Measurements from ENCODE around the gene POU2F2.
A peak's percentile ranks its signal among the peaks of the same experiment; 100 is the strongest.

Gene POU2F2

GRCh38 chr19:42154471-42155323 lies 22.5 kb upstream of the POU2F2 start:
- DNase-seq (ENCODE audit: low read depth in 2 of 2), result no peak

- no peak for DNase-seq (ENCODE audit: low read depth in 2 of 2)
These were observed 21.6 kb upstream of the POU2F2 start for GRCh38 chr19:42153672-42154433.

- no peak for DNase-seq (ENCODE audit: low read depth in 2 of 2)
These were observed 20.8 kb upstream of the POU2F2 start for GRCh38 chr19:42152910-42153671.

- DNase-seq (ENCODE audit: low read depth in 2 of 2), result no peak
These were observed 19.8 kb upstream of the POU2F2 start for GRCh38 chr19:42151782-42152684.

GRCh38 chr19:42150911-42151361 lies 18.7 kb upstream of the POU2F2 start:
- no peak for DNase-seq (ENCODE audit: low read depth in 2 of 2)

- no peak for DNase-seq (ENCODE audit: low read depth in 2 of 2)
These were observed 18.1 kb upstream of the POU2F2 start for GRCh38 chr19:42150364-42150763.

- DNase-seq (ENCODE audit: low read depth in 2 of 2), result no peak
These were observed 17.4 kb upstream of the POU2F2 start for GRCh38 chr19:42149447-42150202.

- no peak for DNase-seq (ENCODE audit: low read depth in 2 of 2)
These were observed 16.0 kb upstream of the POU2F2 start for GRCh38 chr19:42148266-42148665.

GRCh38 chr19:42143341-42144234 lies 11.3 kb upstream of the POU2F2 start:
- no peak for DNase-seq (ENCODE audit: low read depth in 2 of 2)

- DNase-seq (ENCODE audit: low read depth in 2 of 2), result no peak
These were observed 8.0 kb upstream of the POU2F2 start for GRCh38 chr19:42140125-42140754.

- no peak for DNase-seq (ENCODE audit: low read depth in 2 of 2)
These were observed 2.4 kb upstream of the POU2F2 start for GRCh38 chr19:42134535-42135070.

GRCh38 chr19:42132851-42133528 lies 744 bp upstream of the POU2F2 start:
- peak; percentile 61 to 67 for DNase-seq (ENCODE audit: low read depth in 2 of 2)

GRCh38 chr19:42131149-42132029 lies 857 bp downstream of the POU2F2 start:
- DNase-seq (ENCODE audit: low read depth in 2 of 2), result no peak

GRCh38 chr19:42130254-42130573 lies 2.0 kb downstream of the POU2F2 start:
- DNase-seq (ENCODE audit: low read depth in 2 of 2), result no peak

- DNase-seq (ENCODE audit: low read depth in 2 of 2), result no peak
These were observed 2.6 kb downstream of the POU2F2 start for GRCh38 chr19:42129399-42130253.

GRCh38 chr19:42126574-42126973 lies 5.7 kb downstream of the POU2F2 start:
- DNase-seq (ENCODE audit: low read depth in 2 of 2), result no peak

Data from activated CD8-positive, alpha-beta memory T cell treated with anti-CD3 and anti-CD28 coated beads for 4 hours (primary cell).